Measurements from ENCODE around the gene BEND2.

Gene BEND2

DNA sequence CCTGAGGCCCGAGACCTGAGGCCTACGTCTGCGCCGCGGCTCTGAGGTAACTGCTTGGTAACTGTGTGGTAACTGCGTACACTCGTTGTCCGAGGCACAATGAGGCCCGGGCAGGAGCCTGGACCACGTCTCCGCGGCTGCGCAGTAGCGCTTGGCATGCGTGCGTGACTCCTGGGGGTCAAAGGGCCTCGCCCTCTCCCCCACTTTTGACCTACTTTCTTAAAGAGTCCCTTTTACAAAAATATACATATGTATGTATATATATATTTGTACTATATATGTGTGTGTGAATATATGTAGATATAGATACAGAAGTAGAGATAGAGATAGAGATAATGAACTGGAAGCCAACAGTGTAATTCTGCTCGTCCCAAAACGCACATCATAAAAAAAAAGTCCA lies at the start of gene BEND2:
TSS of gene BEND2 (minus strand) at position 101 of the 400 bp plus-strand sequence. CDS start 136 bp downstream, outside the sequence.
- TF ChIP-seq, protein P1, sequence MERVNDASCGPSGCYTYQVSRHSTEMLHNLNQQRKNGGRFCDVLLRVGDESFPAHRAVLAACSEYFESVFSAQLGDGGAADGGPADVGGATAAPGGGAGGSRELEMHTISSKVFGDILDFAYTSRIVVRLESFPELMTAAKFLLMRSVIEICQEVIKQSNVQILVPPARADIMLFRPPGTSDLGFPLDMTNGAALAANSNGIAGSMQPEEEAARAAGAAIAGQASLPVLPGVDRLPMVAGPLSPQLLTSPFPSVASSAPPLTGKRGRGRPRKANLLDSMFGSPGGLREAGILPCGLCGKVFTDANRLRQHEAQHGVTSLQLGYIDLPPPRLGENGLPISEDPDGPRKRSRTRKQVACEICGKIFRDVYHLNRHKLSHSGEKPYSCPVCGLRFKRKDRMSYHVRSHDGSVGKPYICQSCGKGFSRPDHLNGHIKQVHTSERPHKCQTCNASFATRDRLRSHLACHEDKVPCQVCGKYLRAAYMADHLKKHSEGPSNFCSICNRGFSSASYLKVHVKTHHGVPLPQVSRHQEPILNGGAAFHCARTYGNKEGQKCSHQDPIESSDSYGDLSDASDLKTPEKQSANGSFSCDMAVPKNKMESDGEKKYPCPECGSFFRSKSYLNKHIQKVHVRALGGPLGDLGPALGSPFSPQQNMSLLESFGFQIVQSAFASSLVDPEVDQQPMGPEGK (CRISPR knock-in tag; IDR thresholded peaks at IDR 0.05; ENCODE audit: borderline replicate concordance): no peak
- TF ChIP-seq ESRRG (CRISPR knock-in tag; IDR thresholded peaks at IDR 0.05): no peak
- TF ChIP-seq GLIS3 (CRISPR knock-in tag; IDR thresholded peaks at IDR 0.05): no peak
- TF ChIP-seq ZFP3 (CRISPR knock-in tag; IDR thresholded peaks at IDR 0.05): no peak
- no peak for TF ChIP-seq ZNF8 (CRISPR knock-in tag; IDR thresholded peaks at IDR 0.05)
- no peak for TF ChIP-seq ZNF70 (CRISPR knock-in tag; IDR thresholded peaks at IDR 0.05)
- TF ChIP-seq TOX (CRISPR knock-in tag; IDR thresholded peaks at IDR 0.05; ENCODE audit: borderline replicate concordance): no peak
- TF ChIP-seq, protein P2, sequence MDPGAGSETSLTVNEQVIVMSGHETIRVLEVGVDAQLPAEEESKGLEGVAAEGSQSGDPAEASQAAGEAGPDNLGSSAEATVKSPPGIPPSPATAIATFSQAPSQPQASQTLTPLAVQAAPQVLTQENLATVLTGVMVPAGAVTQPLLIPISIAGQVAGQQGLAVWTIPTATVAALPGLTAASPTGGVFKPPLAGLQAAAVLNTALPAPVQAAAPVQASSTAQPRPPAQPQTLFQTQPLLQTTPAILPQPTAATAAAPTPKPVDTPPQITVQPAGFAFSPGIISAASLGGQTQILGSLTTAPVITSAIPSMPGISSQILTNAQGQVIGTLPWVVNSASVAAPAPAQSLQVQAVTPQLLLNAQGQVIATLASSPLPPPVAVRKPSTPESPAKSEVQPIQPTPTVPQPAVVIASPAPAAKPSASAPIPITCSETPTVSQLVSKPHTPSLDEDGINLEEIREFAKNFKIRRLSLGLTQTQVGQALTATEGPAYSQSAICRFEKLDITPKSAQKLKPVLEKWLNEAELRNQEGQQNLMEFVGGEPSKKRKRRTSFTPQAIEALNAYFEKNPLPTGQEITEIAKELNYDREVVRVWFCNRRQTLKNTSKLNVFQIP (CRISPR knock-in tag; IDR thresholded peaks at IDR 0.05; ENCODE audit: borderline replicate concordance, low read depth): no peak
- TF ChIP-seq, protein P3, sequence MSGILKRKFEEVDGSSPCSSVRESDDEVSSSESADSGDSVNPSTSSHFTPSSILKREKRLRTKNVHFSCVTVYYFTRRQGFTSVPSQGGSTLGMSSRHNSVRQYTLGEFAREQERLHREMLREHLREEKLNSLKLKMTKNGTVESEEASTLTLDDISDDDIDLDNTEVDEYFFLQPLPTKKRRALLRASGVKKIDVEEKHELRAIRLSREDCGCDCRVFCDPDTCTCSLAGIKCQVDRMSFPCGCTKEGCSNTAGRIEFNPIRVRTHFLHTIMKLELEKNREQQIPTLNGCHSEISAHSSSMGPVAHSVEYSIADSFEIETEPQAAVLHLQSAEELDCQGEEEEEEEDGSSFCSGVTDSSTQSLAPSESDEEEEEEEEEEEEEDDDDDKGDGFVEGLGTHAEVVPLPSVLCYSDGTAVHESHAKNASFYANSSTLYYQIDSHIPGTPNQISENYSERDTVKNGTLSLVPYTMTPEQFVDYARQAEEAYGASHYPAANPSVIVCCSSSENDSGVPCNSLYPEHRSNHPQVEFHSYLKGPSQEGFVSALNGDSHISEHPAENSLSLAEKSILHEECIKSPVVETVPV (CRISPR knock-in tag; IDR thresholded peaks at IDR 0.05): no peak
- TF ChIP-seq PPARA (CRISPR knock-in tag; IDR thresholded peaks at IDR 0.05; ENCODE audit: borderline replicate concordance): no peak
- no peak for TF ChIP-seq CSDC2 (CRISPR knock-in tag; IDR thresholded peaks at IDR 0.05)
- no peak for TF ChIP-seq SNAI2 (CRISPR knock-in tag; IDR thresholded peaks at IDR 0.05)
- no peak for TF ChIP-seq OSR1 (CRISPR knock-in tag; IDR thresholded peaks at IDR 0.05)
- no peak for TF ChIP-seq BACH2 (CRISPR knock-in tag; IDR thresholded peaks at IDR 0.05; ENCODE audit: borderline replicate concordance)
- no peak for TF ChIP-seq RARB (CRISPR knock-in tag; IDR thresholded peaks at IDR 0.05)
- no peak for TF ChIP-seq ZFP30 (CRISPR knock-in tag; IDR thresholded peaks at IDR 0.05)
- TF ChIP-seq, protein P4, sequence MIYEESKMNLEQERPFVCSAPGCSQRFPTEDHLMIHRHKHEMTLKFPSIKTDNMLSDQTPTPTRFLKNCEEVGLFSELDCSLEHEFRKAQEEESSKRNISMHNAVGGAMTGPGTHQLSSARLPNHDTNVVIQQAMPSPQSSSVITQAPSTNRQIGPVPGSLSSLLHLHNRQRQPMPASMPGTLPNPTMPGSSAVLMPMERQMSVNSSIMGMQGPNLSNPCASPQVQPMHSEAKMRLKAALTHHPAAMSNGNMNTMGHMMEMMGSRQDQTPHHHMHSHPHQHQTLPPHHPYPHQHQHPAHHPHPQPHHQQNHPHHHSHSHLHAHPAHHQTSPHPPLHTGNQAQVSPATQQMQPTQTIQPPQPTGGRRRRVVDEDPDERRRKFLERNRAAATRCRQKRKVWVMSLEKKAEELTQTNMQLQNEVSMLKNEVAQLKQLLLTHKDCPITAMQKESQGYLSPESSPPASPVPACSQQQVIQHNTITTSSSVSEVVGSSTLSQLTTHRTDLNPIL (CRISPR knock-in tag; IDR thresholded peaks at IDR 0.05; ENCODE audit: low read depth): no peak
- no peak for TF ChIP-seq TCF4 (CRISPR knock-in tag; IDR thresholded peaks at IDR 0.05; ENCODE audit: borderline replicate concordance)
- TF ChIP-seq ISL1 (CRISPR knock-in tag; IDR thresholded peaks at IDR 0.05): no peak
- no peak for TF ChIP-seq ZNF565 (CRISPR knock-in tag; conservative IDR thresholded peaks at IDR 0.05; ENCODE audit: low read depth)
- ATAC-seq: no peak

DNA sequence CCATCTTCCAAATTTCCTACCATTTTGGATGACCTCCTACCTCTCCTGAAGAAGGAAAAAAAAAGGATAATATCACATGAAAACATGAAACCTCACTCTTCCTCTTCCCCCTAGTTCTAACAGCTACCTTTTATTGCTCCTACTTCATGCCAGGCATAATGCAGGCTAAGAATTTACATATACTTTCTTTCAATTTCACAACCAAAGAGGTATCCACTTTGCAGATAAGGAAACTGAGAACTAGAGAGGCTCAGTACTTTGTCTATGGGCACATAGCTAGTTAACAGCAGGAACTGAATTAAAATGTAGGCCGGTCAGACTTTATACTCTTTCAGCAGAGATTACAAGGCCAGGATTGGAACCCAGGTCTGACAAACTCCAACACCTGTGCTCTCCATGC lies 34.4 kb upstream of the BEND2 start:
- ATAC-seq: no peak
- TF ChIP-seq RARB (CRISPR knock-in tag; IDR thresholded peaks at IDR 0.05) (no peak), ARNTL (CRISPR knock-in tag; IDR thresholded peaks at IDR 0.05; ENCODE audit: borderline replicate concordance, low read depth) (no peak), GLIS3 (CRISPR knock-in tag; IDR thresholded peaks at IDR 0.05) (no peak), CSDC2 (CRISPR knock-in tag; IDR thresholded peaks at IDR 0.05) (no peak), ZNF565 (CRISPR knock-in tag; conservative IDR thresholded peaks at IDR 0.05; ENCODE audit: low read depth) (no peak)
- TF ChIP-seq, protein P5, sequence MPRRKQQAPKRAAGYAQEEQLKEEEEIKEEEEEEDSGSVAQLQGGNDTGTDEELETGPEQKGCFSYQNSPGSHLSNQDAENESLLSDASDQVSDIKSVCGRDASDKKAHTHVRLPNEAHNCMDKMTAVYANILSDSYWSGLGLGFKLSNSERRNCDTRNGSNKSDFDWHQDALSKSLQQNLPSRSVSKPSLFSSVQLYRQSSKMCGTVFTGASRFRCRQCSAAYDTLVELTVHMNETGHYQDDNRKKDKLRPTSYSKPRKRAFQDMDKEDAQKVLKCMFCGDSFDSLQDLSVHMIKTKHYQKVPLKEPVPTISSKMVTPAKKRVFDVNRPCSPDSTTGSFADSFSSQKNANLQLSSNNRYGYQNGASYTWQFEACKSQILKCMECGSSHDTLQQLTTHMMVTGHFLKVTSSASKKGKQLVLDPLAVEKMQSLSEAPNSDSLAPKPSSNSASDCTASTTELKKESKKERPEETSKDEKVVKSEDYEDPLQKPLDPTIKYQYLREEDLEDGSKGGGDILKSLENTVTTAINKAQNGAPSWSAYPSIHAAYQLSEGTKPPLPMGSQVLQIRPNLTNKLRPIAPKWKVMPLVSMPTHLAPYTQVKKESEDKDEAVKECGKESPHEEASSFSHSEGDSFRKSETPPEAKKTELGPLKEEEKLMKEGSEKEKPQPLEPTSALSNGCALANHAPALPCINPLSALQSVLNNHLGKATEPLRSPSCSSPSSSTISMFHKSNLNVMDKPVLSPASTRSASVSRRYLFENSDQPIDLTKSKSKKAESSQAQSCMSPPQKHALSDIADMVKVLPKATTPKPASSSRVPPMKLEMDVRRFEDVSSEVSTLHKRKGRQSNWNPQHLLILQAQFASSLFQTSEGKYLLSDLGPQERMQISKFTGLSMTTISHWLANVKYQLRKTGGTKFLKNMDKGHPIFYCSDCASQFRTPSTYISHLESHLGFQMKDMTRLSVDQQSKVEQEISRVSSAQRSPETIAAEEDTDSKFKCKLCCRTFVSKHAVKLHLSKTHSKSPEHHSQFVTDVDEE (CRISPR knock-in tag; IDR thresholded peaks at IDR 0.05): no peak
